Hematopoietic multipotent progenitor cell treated with erythropoietin and hydrocortisone succinate and interleukin-3 and kit ligand, for 4 days (in vitro differentiated cells): ENCODE measurements around the gene PLA2G15.
A peak's percentile ranks its signal among the peaks of the same experiment; 100 is the strongest.

Experiments
- DNase-seq: peaks from one replicate; pipeline ENCODE4 v3.0.0-alpha.2; 2015

Gene PLA2G15

GRCh38 chr16:68299571-68300453 is 54.6 kb downstream of the PLA2G15 start:
- DNase-seq: no peak

DNA sequence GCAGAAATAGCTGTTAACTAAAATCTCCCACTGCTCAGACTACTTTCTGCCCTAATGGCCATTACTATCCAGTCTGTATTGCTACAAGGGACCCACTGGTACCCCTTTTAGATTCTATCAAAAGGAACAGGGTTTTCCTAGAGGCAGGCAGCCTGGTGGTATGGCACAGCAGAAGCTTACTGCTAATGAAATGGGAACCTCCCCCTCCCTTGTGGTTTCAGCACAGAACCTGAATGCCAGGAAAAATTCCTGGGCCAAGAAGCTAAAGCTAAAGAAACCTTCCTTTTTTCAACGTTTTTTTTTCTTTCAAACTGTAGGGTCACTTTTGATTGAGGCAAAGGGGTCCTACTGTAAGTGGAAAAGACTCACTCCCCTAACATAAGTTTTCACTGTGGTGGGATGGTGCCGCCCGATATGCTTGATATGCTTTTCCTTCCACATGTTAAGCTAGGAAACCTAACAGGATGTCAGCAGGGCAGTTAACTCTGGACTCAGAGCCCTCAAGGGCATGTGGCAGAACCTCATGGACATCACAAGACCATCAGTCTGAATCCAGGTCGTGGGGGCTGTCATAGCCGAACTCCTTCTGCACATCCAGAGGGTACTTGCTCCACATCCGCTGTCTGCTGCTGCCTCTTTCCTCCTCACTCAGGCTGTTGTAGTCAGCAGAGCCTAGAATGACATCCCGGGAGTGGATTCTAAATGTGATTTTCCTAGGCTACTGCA is 55.7 kb downstream of the PLA2G15 start:
- no peak for DNase-seq

- no peak for DNase-seq
These were observed 61.5 kb downstream of the PLA2G15 start for GRCh38 chr16:68306633-68307032.

- peak; percentile 44 for DNase-seq
These were observed 64.6 kb downstream of the PLA2G15 start for GRCh38 chr16:68309799-68310198.

DNA sequence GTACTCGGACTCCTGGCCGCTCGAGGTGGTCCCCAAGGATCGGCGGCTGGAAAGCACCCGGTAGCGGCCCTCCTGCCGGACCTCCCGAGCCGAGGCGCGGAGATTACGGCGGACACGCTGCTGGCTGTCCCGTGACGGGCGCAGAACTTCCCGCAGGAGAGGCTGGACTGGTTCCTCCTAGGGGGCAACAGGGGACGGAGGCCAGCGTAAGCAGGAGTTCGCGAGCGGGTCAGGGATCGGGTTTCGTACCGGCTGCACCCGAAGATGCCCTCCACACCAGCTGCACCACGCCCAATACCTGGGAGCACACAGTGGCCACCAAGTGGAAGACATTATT is 65.2 kb downstream of the PLA2G15 start:
- no peak for DNase-seq
